SK-MEL-5 (cell line): ENCODE measurements around the gene PDSS2. TPM values are rescaled to one million over a fixed set of nuclear protein-coding genes. Genes with fewer than 3 reads are reported as not detected.
"Not testable (repeated sequence)": the region's sequence is repeated elsewhere in the genome, so short reads cannot be mapped to it uniquely, and the experiment has no call there.

Experiments used
- DNase-seq: peaks from one replicate; pipeline ENCODE4 v3.0.0-alpha.2; 2016; ENCODE audit warnings: low read depth, low spot score
- in situ Hi-C: cut with HindIII; loops from 2 replicates; pipeline ENCODE4 v1.10.0; 2016; ENCODE audit warnings: low sequenced_read_pairs, high pct_unique_total_duplicates, low pct_unique_long_range_greater_than_20kb
- total RNA-seq: library from RNA; depleted of rRNA; stranded (reverse); fragments of >200 nt; shearing (Covaris generic); gene quantifications from 2 replicates; pipeline ENCODE4 v1.2.3, GENCODE V29; 2014

PDSS2 gene
- total RNA-seq, 1 experiment from 2014 or later = 12.6 TPM

GRCh38 chr6:107135048-107135680, 324.2 kb downstream of the PDSS2 start:
- in situ Hi-C loops, DNase-seq: not testable (repeated sequence)

- in situ Hi-C loops = no loop called here
- DNase-seq = peak; percentile 57
Measured at GRCh38 chr6:107132330-107132954, 326.9 kb downstream of the PDSS2 start.

- no peak for DNase-seq
- in situ Hi-C loops = no loop called here
Measured at GRCh38 chr6:107129370-107129925, 329.9 kb downstream of the PDSS2 start.

GRCh38 chr6:107128577-107128976, 330.8 kb downstream of the PDSS2 start:
- DNase-seq = no peak
- in situ Hi-C loops = no loop called here

- in situ Hi-C loops = no loop called here
- DNase-seq = no peak
Measured at GRCh38 chr6:107128175-107128574, 331.2 kb downstream of the PDSS2 start.

GRCh38 chr6:107125771-107126170, 333.6 kb downstream of the PDSS2 start:
- in situ Hi-C loops = no loop called here
- DNase-seq = no peak

GRCh38 chr6:107124934-107125348, 334.4 kb downstream of the PDSS2 start:
- DNase-seq = no peak
- in situ Hi-C loops = no loop called here

- no peak for DNase-seq
- in situ Hi-C loops = no loop called here
Measured at GRCh38 chr6:107123501-107123900, 335.9 kb downstream of the PDSS2 start.

- no peak for DNase-seq
- in situ Hi-C loops = no loop called here
Measured at GRCh38 chr6:107122748-107123147, 336.6 kb downstream of the PDSS2 start.

GRCh38 chr6:107121964-107122495, 337.3 kb downstream of the PDSS2 start:
- no peak for DNase-seq
- in situ Hi-C loops = no loop called here

GRCh38 chr6:107121266-107121665, 338.1 kb downstream of the PDSS2 start:
- in situ Hi-C loops = no loop called here
- DNase-seq = no peak

GRCh38 chr6:107120404-107120803, 339.0 kb downstream of the PDSS2 start:
- no peak for DNase-seq
- in situ Hi-C loops = no loop called here

GRCh38 chr6:107118976-107119375, 340.4 kb downstream of the PDSS2 start:
- in situ Hi-C loops = no loop called here
- DNase-seq = no peak

- DNase-seq, in situ Hi-C loops: not testable (repeated sequence)
Measured at GRCh38 chr6:107118540-107118939, 340.8 kb downstream of the PDSS2 start.

GRCh38 chr6:107116931-107117330, 342.4 kb downstream of the PDSS2 start:
- no peak for DNase-seq
- in situ Hi-C loops = no loop called here

- peak; percentile 51 for DNase-seq
- in situ Hi-C loops = no loop called here
Measured at GRCh38 chr6:107116328-107116892, 343.0 kb downstream of the PDSS2 start.

GRCh38 chr6:107115695-107116327, 343.6 kb downstream of the PDSS2 start:
- DNase-seq = peak; percentile 60
- in situ Hi-C loops = no loop called here
